ENCODE measurements around the gene SPAG6. TPM values are rescaled to one million over a fixed set of nuclear protein-coding genes. Genes with fewer than 3 reads are reported as not detected.

Gene SPAG6
- total and polyA plus RNA-seq, 2 of the 4 experiments (the other 2 are of a cell fraction): not detected

- no CpG with 5 or more reads among the region's 8 CpGs for WGBS, 2 experiments (ENCODE audit: extremely low coverage in 2 of 2, insufficient read length in 1 of 2)
- H4K8ac ChIP-seq (ENCODE audit: low read depth in 2 of 2, low read length in 2 of 2): no peak overlapping the region
- no peaks in the 10 kb centered on the region for H3K36me3 ChIP-seq (ENCODE audit: control insufficient read depth, insufficient read depth, low read length)
- no peak overlapping the region for H2BK5ac ChIP-seq (ENCODE audit: low read depth, low read length, poor library complexity, severe bottlenecking)
- intact Hi-C loops (cut with micrococcal nuclease) (no loop called here), dilution Hi-C loops (cut with HindIII; ENCODE audit: low sequenced_read_pairs, unreplicated experiment) (no loop called here), in situ Hi-C loops (cut with MboI; ENCODE audit: low sequenced_read_pairs) (no loop called here)
- DNase-seq (no peak), ATAC-seq (ENCODE audit: low read depth) (no peak)
- CTCF ChIA-PET: no interaction called here
- no peak overlapping the region for H3K4me2 ChIP-seq (ENCODE audit: low read depth, low read length)
- no peak overlapping the region for H2AFZ ChIP-seq (replicated peaks; ENCODE audit: low read length, poor library complexity)
- H2BK120ac ChIP-seq (ENCODE audit: low read depth, low read length): no peak overlapping the region
- H3K4me1 ChIP-seq (ENCODE audit: control insufficient read depth, insufficient read depth, low read length): no peaks in the 10 kb centered on the region
- H3K14ac ChIP-seq (replicated peaks; ENCODE audit: low read depth, low read length): no peak overlapping the region
- no peaks in the 10 kb centered on the region for H3K79me1 ChIP-seq (ENCODE audit: low read depth in 1 of 2, low read length in 2 of 2)
- H3K56ac ChIP-seq (ENCODE audit: extremely low read depth, insufficient read depth, low read length): no peak overlapping the region
- H2BK20ac ChIP-seq (ENCODE audit: low read depth, low read length): no peak overlapping the region
- H3K9me3 ChIP-seq (ENCODE audit: control insufficient read depth, insufficient read depth, low read length): peaks cover 14% of the 10 kb centered on the region
- no peak overlapping the region for H2AK5ac ChIP-seq (ENCODE audit: low read depth, low read length)
- no peaks in the 10 kb centered on the region for H3K9me1 ChIP-seq (ENCODE audit: insufficient read depth, low read length)
- POLR2A ChIA-PET (ENCODE audit: unreplicated experiment): no interaction called here
- no TSS peak for BruUV-seq (replicated peaks)
- no peak overlapping the region for H3K27ac ChIP-seq (ENCODE audit: insufficient read depth, low read length)
- H3K23ac ChIP-seq (ENCODE audit: low read depth, low read length): no peak overlapping the region
- no peak overlapping the region for H3K4me3 ChIP-seq (ENCODE audit: insufficient read depth, low read depth, low read length)
- no peak overlapping the region for H2BK15ac ChIP-seq (ENCODE audit: low read depth, low read length)
- H3K4ac ChIP-seq (ENCODE audit: low read depth, low read length): no peak overlapping the region
- H3K27me3 ChIP-seq (ENCODE audit: control insufficient read depth, insufficient read depth, low read length): peaks cover 52% of the 10 kb centered on the region
- no peak overlapping the region for H3K9ac ChIP-seq (ENCODE audit: low read depth, low read length)
- H4K5ac ChIP-seq (ENCODE audit: low read depth, low read length): no peak overlapping the region
- no peak overlapping the region for H3K18ac ChIP-seq (ENCODE audit: low read depth, low read length)
- no peak overlapping the region for H4K91ac ChIP-seq (ENCODE audit: insufficient read depth, low read depth, low read length)
- H4K20me1 ChIP-seq (ENCODE audit: insufficient read depth, low read length): no peaks in the 10 kb centered on the region
- TF ChIP-seq MXI1 (IDR thresholded peaks at IDR 0.05; ENCODE audit: borderline replicate concordance, low read depth, low read length) (no peak), USF2 (IDR thresholded peaks at IDR 0.05; ENCODE audit: low read depth, low read length) (no peak)
- H2AK9ac ChIP-seq (replicated peaks; ENCODE audit: low read depth, low read length, poor library complexity): no peak overlapping the region
Measured at GRCh38 chr10:22346096-22346661, 883 bp downstream of the SPAG6 start.
